Right lobe of liver (tissue), 6 donors: Measurements from ENCODE around the gene LITAF. TPM values are rescaled to one million over a fixed set of nuclear protein-coding genes. Genes with fewer than 3 reads are reported as not detected.

Experiments
- ATAC-seq, 4 donors: fragments of 200-7000 bp; cut with Tn5 transposase; one replicate each; pipeline ENCODE4 v1.9.1; 2020; ENCODE audit warnings: mild to moderate bottlenecking in 4 of 4, moderate library complexity in 4 of 4
- DNase-seq, 3 donors: peaks; one replicate each; pipeline ENCODE4 v3.0.0-alpha.2; 2020
- H3K27ac ChIP-seq, 3 donors: fragments of 200-600 bp; one replicate each; pipeline ENCODE4 v1.8.0; 2022
- H3K27me3 ChIP-seq, 2 donors: fragments of 200-600 bp; one replicate each; pipeline ENCODE4 v1.8.0; 2022
- H3K36me3 ChIP-seq, 4 donors: fragments of 200-600 bp; sonication (generic) in 1 of 4; one replicate each; pipeline versions ENCODE4 v1.5.1 to v1.8.0; 2017 to 2022; ENCODE audit warnings: control low read depth in 1 of 4
- H3K4me1 ChIP-seq, 4 donors: fragments of 200-600 bp; sonication (generic) in 1 of 4; one replicate each; pipeline versions ENCODE4 v1.5.1 to v1.8.0; 2017 to 2022; ENCODE audit warnings: control low read depth in 1 of 4
- H3K4me3 ChIP-seq, 3 donors: fragments of 200-600 bp; one replicate each; pipeline ENCODE4 v1.8.0; 2022
- H3K9me3 ChIP-seq, 4 donors: fragments of 200-600 bp; sonication (generic) in 1 of 4; one replicate each; pipeline versions ENCODE4 v1.5.1 to v1.8.0; 2017 to 2022; ENCODE audit warnings: control low read depth in 1 of 4
- POLR2A ChIP-seq: fragments of 450-650 bp; IDR thresholded peaks from one replicate; pipeline ENCODE4 v1.6.1; 2017; ENCODE audit warnings: antibody characterized with exemption, mild to moderate bottlenecking
- WGBS: methylation state at CpG from one replicate; pipeline ENCODE4 v1.1.6; 2018; ENCODE audit warnings: low coverage, low lambda C conversion rate; ENCODE audit not compliant: insufficient coverage; ENCODE audit errors: missing lambda C conversion rate; 5-methylcytosine and 5-hydroxymethylcytosine counted together
- intact Hi-C, 2 donors: fragments of 100-400 bp; cut with DNase I; formaldehyde crosslinking; loops; one replicate each; pipeline versions ENCODE4 v1.11.2 to v1.14.1; 2022
- total RNA-seq, 6 experiments: library from RNA; depleted of rRNA in 2 of 6; stranded (reverse); fragments of >200 nt in 2 of 6; fragmentation: NEBNext Ultra II Directional in 3 of 6; extraction: Animal tissue kit (Norgen Biotek cat#: 25700) in 3 of 6; gene quantifications; one replicate each; pipeline versions ENCODE4 v1.1.0 to v1.2.4, GENCODE V29; 2016 to 2023
- TF ChIP-seq, protein P1 (sequence below), 4 donors: fragments of 200-600 bp in 3 of 4; fragments of 450-650 bp in 1 of 4; IDR thresholded peaks; one replicate each; pipeline versions ENCODE4 v1.5.1 to v1.8.0; 2016 to 2022; ENCODE audit warnings: antibody characterized with exemption in 4 of 4, mild to moderate bottlenecking in 2 of 4
- donor health status: DM: no; HTN: yes; CAD: no.
- donor health status: DM: no; HTN: no; CAD: no.
- donor health status: DM: no; HTN: no; CAD: no.
- donor health status: DM: no; HTN: yes; CAD: no.
- donor health status: DM: no; HTN: yes; CAD: no.

Gene LITAF
- total RNA-seq, 6 experiments from 2014 or later, result 43.7 to 148 (median 59.1) TPM

DNA sequence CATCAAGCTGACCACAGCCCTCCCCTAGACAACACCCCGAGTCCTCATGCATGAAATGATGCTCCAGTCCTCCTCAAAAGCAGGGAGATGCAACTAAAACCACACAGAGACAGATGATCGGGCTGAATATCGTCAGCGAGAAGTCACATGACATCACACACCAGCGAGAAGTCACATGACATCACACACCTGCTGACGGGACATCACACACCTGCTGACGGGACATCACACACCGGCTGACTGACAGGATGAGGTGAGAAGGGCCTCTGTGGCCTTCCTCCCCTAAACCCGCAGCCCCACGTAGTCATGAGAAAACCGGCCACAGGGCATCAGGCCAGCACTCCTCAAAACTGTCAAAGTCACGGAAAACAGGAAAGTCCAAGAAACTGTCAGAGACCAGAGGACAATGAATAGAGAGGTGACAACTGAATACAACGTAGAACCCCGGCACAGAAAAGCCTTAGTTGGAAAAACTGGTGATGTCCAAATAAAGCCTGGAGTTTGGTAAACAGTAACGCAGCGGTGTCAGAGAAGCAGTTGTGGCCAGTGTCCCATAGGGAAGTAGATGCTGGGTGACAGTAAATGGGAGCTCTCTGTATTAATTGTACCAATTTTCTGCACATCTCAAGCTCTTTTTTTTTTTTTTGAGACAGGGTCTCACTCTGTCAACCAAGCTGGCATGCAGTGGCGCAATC, 14.3 kb downstream of the LITAF start:
- peak; percentile 16 to 62 (median 47) for ATAC-seq
- no peaks in the 10 kb centered on the region for H3K36me3 ChIP-seq
- no peak overlapping the region for H3K4me3 ChIP-seq
- 42% methylated on average over 10 of the region's 17 CpGs for WGBS
- H3K4me1 ChIP-seq, result no peaks in the 10 kb centered on the region
- no peak for TF ChIP-seq POLR2A
- TF ChIP-seq, protein P1, sequence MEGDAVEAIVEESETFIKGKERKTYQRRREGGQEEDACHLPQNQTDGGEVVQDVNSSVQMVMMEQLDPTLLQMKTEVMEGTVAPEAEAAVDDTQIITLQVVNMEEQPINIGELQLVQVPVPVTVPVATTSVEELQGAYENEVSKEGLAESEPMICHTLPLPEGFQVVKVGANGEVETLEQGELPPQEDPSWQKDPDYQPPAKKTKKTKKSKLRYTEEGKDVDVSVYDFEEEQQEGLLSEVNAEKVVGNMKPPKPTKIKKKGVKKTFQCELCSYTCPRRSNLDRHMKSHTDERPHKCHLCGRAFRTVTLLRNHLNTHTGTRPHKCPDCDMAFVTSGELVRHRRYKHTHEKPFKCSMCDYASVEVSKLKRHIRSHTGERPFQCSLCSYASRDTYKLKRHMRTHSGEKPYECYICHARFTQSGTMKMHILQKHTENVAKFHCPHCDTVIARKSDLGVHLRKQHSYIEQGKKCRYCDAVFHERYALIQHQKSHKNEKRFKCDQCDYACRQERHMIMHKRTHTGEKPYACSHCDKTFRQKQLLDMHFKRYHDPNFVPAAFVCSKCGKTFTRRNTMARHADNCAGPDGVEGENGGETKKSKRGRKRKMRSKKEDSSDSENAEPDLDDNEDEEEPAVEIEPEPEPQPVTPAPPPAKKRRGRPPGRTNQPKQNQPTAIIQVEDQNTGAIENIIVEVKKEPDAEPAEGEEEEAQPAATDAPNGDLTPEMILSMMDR (IDR thresholded peaks at IDR 0.05), result no peak
- no peak for DNase-seq
- intact Hi-C loops, result no loop called here
- H3K27ac ChIP-seq, result no peak overlapping the region
- no peaks in the 10 kb centered on the region for H3K9me3 ChIP-seq
- H3K27me3 ChIP-seq, result no peaks in the 10 kb centered on the region

- no peak for TF ChIP-seq POLR2A
- TF ChIP-seq, protein P1 (IDR thresholded peaks at IDR 0.05), result no peak
- DNase-seq (no peak), ATAC-seq (no peak)
- Histone ChIP-seq H3K36me3 (no peaks in the 10 kb centered on the region), H3K9me3 (no peaks in the 10 kb centered on the region), H3K4me3 (no peak overlapping the region), H3K27ac (no peak overlapping the region), H3K27me3 (no peaks in the 10 kb centered on the region), H3K4me1 (no peaks in the 10 kb centered on the region)
- WGBS, result 93% methylated on average over 3 of the region's 4 CpGs
- intact Hi-C loops, result no loop called here
Measured at GRCh38 chr16:11571549-11571948, 15.2 kb downstream of the LITAF start.

DNA sequence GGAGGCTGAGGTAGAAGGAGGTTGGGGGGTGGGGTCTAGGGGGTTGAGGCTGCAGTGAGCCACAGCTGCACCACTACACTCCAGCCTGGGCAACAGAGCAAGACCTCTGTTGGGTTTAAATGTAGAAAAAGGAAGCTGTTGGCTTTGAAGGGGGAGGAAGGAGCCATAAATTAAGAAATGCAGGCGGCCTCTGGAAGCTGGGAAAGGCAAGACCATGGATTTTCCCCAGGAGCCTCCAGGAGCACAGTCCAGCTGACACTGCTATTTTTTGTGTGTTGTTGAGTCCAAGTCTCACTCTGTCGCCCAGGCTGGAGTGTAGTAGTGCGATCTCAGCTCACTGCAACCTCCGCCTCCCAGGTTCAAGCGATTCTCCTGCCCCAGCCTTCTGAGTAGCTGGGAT, 15.9 kb downstream of the LITAF start:
- WGBS, result 90% methylated on average over 2 of the region's 5 CpGs
- DNase-seq (no peak), ATAC-seq (no peak)
- H3K4me3 ChIP-seq, result no peak overlapping the region
- peaks cover 0 to 2% (median 0%) of the 10 kb centered on the region in 4 donors for H3K36me3 ChIP-seq
- TF ChIP-seq POLR2A, result no peak
- TF ChIP-seq, protein P1 (IDR thresholded peaks at IDR 0.05), result no peak
- H3K9me3 ChIP-seq, result no peaks in the 10 kb centered on the region
- H3K4me1 ChIP-seq, result no peaks in the 10 kb centered on the region
- H3K27me3 ChIP-seq, result no peaks in the 10 kb centered on the region
- intact Hi-C loops, result no loop called here
- H3K27ac ChIP-seq, result no peak overlapping the region

GRCh38 chr16:11570258-11570657, 16.5 kb downstream of the LITAF start:
- H3K4me3 ChIP-seq, result no peak overlapping the region
- H3K36me3 ChIP-seq, result peaks cover 0 to 2% (median 0%) of the 10 kb centered on the region in 4 donors
- no peaks in the 10 kb centered on the region for H3K9me3 ChIP-seq
- 94% methylated on average over 3 of the region's 6 CpGs for WGBS
- no peaks in the 10 kb centered on the region for H3K4me1 ChIP-seq
- no peak overlapping the region for H3K27ac ChIP-seq
- H3K27me3 ChIP-seq, result no peaks in the 10 kb centered on the region
- TF ChIP-seq, protein P1 (IDR thresholded peaks at IDR 0.05), result no peak
- TF ChIP-seq POLR2A, result no peak
- intact Hi-C loops, result no loop called here
- DNase-seq (no peak), ATAC-seq (no peak)
